Measurements from ENCODE around the gene APBA2. TPM values are rescaled to one million over a fixed set of nuclear protein-coding genes. Genes with fewer than 3 reads are reported as not detected.

Gene APBA2
- total and polyA plus RNA-seq, 10 of the 15 experiments (the other 5 are each of a cell fraction or from before 2014, with no cell fraction given): 0.06 to 0.26 (median 0.07) TPM; not detected in 7

- ATAC-seq (no peak), FAIRE-seq (no peak), DNase-seq (ENCODE audit: low read depth, low spot score) (no peak)
- H3K9ac ChIP-seq (ENCODE audit: control insufficient read depth, insufficient read depth, low read length): no peak overlapping the region
- SMC1A ChIA-PET (ENCODE audit: uncharacterized antibody, unreplicated experiment): interaction anchor here (0.7 kb wide), 1 partner anchor 90 kb away, joined by 3 read pairs; no protein-coding TSS in a partner anchor
- RAD21 ChIA-PET (ENCODE audit: unreplicated experiment): no interaction called here
- in situ Hi-C loops (cut with MboI): no loop called here
- POLR2A ChIA-PET: no interaction called here
- no peaks in the 10 kb centered on the region; a peak in 2 of 4 replicates for H3K27me3 ChIP-seq (replicated peaks in 1 of 2; ENCODE audit: control insufficient read depth in 2 of 2, insufficient read depth in 2 of 2, low read length in 1 of 2)
- no peak overlapping the region for H3K4me2 ChIP-seq (ENCODE audit: control insufficient read depth, insufficient read depth)
- H3K9me3 ChIP-seq (replicated peaks; ENCODE audit: control insufficient read depth, insufficient read depth, low read length): no peaks in the 10 kb centered on the region
- no peak overlapping the region for H3K27ac ChIP-seq (ENCODE audit: control insufficient read depth, insufficient read depth)
- 43% methylated on average over 5 of the region's 5 CpGs for WGBS (ENCODE audit: insufficient coverage, insufficient replicate concordance, low lambda C conversion rate, missing lambda C conversion rate)
- H3K79me2 ChIP-seq (ENCODE audit: control insufficient read depth, insufficient read depth, low read length): no peaks in the 10 kb centered on the region
- H3K4me3 ChIP-seq: no peak overlapping the region
- CTCF ChIA-PET: no interaction called here
- no peaks in the 10 kb centered on the region for H3K4me1 ChIP-seq (ENCODE audit: control insufficient read depth, insufficient read depth, low read length)
- no peaks in the 10 kb centered on the region for H4K20me1 ChIP-seq (ENCODE audit: control insufficient read depth, insufficient read depth)
- TF ChIP-seq IKZF2 (IDR thresholded peaks at IDR 0.05) (no peak), CTCF (IDR thresholded peaks at IDR 0.05 in 2 of 3, conservative IDR thresholded peaks at IDR 0.05 in 1 of 3; ENCODE audit: control insufficient read depth in 2 of 3, extremely low read depth in 1 of 3, insufficient read depth in 1 of 3, low read depth in 3 of 3, low read length in 3 of 3) (peak in 1 of 3 experiments; percentile 22; a peak in 2 of 6 replicates)
- intact Hi-C loops (cut with micrococcal nuclease; ENCODE audit: unreplicated experiment): no loop called here
- H3K36me3 ChIP-seq (ENCODE audit: control insufficient read depth in 2 of 2, insufficient read depth in 2 of 2, low read length in 1 of 2): no peaks in the 10 kb centered on the region
- H2AFZ ChIP-seq (ENCODE audit: control insufficient read depth, low read depth, low read length): no peak overlapping the region
- BruUV-seq (replicated peaks): no TSS peak
These were observed 112.7 kb downstream of the APBA2 start for GRCh38 chr15:28998511-28998910.

- Histone ChIP-seq H3K27me3 (replicated peaks in 1 of 2; ENCODE audit: control insufficient read depth in 2 of 2, insufficient read depth in 2 of 2, low read length in 1 of 2) (no peaks in the 10 kb centered on the region), H3K79me2 (ENCODE audit: control insufficient read depth, insufficient read depth, low read length) (no peaks in the 10 kb centered on the region), H4K20me1 (ENCODE audit: control insufficient read depth, insufficient read depth) (no peaks in the 10 kb centered on the region), H3K4me2 (ENCODE audit: control insufficient read depth, insufficient read depth) (no peak overlapping the region), H3K4me1 (ENCODE audit: control insufficient read depth, insufficient read depth, low read length) (no peaks in the 10 kb centered on the region), H2AFZ (ENCODE audit: control insufficient read depth, low read depth, low read length) (no peak overlapping the region), H3K9me3 (replicated peaks; ENCODE audit: control insufficient read depth, insufficient read depth, low read length) (no peaks in the 10 kb centered on the region), H3K4me3 (no peak overlapping the region), H3K27ac (ENCODE audit: control insufficient read depth, insufficient read depth) (no peak overlapping the region), H3K9ac (ENCODE audit: control insufficient read depth, insufficient read depth, low read length) (no peak overlapping the region), H3K36me3 (ENCODE audit: control insufficient read depth in 2 of 2, insufficient read depth in 2 of 2, low read length in 1 of 2) (no peaks in the 10 kb centered on the region)
- FAIRE-seq (no peak), DNase-seq (ENCODE audit: low read depth, low spot score) (no peak), ATAC-seq (no peak)
- RAD21 ChIA-PET (ENCODE audit: unreplicated experiment): no interaction called here
- SMC1A ChIA-PET (ENCODE audit: uncharacterized antibody, unreplicated experiment): no interaction called here
- CTCF ChIA-PET: no interaction called here
- intact Hi-C loops (cut with micrococcal nuclease; ENCODE audit: unreplicated experiment) (no loop called here), in situ Hi-C loops (cut with MboI) (no loop called here)
- WGBS (ENCODE audit: insufficient coverage, insufficient replicate concordance, low lambda C conversion rate, missing lambda C conversion rate): 20% methylated on average over 7 of the region's 7 CpGs
- BruUV-seq (replicated peaks): no TSS peak
- POLR2A ChIA-PET: no interaction called here
- TF ChIP-seq MXI1 (IDR thresholded peaks at IDR 0.05; ENCODE audit: low read depth, low read length): no peak
- no peak for TF ChIP-seq MEF2A (IDR thresholded peaks at IDR 0.05; ENCODE audit: insufficient read depth, low read depth, low read length)
- TF ChIP-seq SREBF2 (IDR thresholded peaks at IDR 0.05; ENCODE audit: low read length): no peak
- no peak for TF ChIP-seq SIN3A (IDR thresholded peaks at IDR 0.05; ENCODE audit: low read depth, low read length)
- no peak for TF ChIP-seq EP300 (IDR thresholded peaks at IDR 0.05; ENCODE audit: borderline replicate concordance in 1 of 2, control insufficient read depth in 1 of 2, low read depth in 2 of 2, low read length in 2 of 2)
- no peak for TF ChIP-seq PRDM15 (CRISPR knock-in tag; IDR thresholded peaks at IDR 0.05)
- TF ChIP-seq FOXK2 (IDR thresholded peaks at IDR 0.05): no peak
- TF ChIP-seq MTA3 (IDR thresholded peaks at IDR 0.05; ENCODE audit: borderline replicate concordance, low read length): no peak
- TF ChIP-seq NRF1 (conservative IDR thresholded peaks at IDR 0.05; ENCODE audit: low read depth, low read length): no peak
- no peak for TF ChIP-seq JUND (IDR thresholded peaks at IDR 0.05; ENCODE audit: low read depth, low read length)
These were observed 117.5 kb downstream of the APBA2 start for GRCh38 chr15:29003191-29003839.
